ENCODE data around the gene FNBP1L. TPM values are rescaled to one million over a fixed set of nuclear protein-coding genes. Genes with fewer than 3 reads are reported as not detected.

FNBP1L gene
- total and polyA plus RNA-seq, 8 donors, result 10.1 to 32.4 (median 16.0) TPM

- WGBS, 2 donors, result 86 to 89% methylated on average over 2 of the region's 2 CpGs
- no peaks in the 10 kb centered on the region for H3K9me3 ChIP-seq
- intact Hi-C loops (cut with DNase I), result no loop called here
- H3K4me1 ChIP-seq, result peaks cover 4 to 10% (median 7%) of the 10 kb centered on the region in 3 donors
- DNase-seq (peak in 1 of 6 donors; percentile 17), FAIRE-seq (no peak), ATAC-seq (no peak)
- H3K27ac ChIP-seq, result no peak overlapping the region
- no peak for TF ChIP-seq CTCF (IDR thresholded peaks at IDR 0.05)
- no peaks in the 10 kb centered on the region for H3K36me3 ChIP-seq
- no peaks in the 10 kb centered on the region for H3K27me3 ChIP-seq
- H3K4me3 ChIP-seq, result no peak overlapping the region
Measured at GRCh38 chr1:93598396-93598795, 150.5 kb downstream of the FNBP1L start.

DNA sequence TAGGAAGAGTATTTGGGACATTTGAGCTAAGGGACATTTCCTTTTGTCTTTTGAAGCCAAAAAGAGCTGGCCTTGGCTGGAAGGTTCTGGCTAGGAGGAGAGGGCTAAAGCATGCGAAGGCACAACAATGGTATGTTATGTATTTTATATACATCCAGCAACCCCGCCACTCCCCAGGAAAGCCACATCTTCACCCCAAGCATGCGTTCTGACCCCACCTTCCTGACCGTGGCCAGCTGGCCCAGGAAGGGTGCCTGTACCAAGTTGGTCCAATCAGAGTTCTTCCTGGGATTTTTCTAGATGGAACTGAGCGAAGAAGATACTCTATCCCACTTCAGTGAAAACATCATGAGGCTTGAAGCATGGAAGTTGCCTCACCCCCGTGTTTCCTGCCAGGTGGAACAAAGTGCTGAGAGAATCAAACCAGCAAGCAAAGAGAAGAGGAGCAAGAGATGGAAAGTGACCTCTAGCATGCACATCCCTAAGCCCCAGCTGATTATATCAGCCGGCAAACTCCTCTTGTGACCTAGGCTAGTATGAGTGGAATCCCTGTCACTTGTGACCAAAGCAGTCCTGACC, 151.0 kb downstream of the FNBP1L start:
- DNase-seq (peak in 1 of 6 donors; percentile 29), FAIRE-seq (no peak), ATAC-seq (no peak)
- no peak overlapping the region for H3K27ac ChIP-seq
- no peak for TF ChIP-seq CTCF (IDR thresholded peaks at IDR 0.05)
- intact Hi-C loops (cut with DNase I), result no loop called here
- H3K4me3 ChIP-seq, result no peak overlapping the region
- no peaks in the 10 kb centered on the region for H3K9me3 ChIP-seq
- WGBS, 2 donors, result 86 to 95% methylated on average over 7 of the region's 7 CpGs
- peaks cover 0 to 5% (median 4%) of the 10 kb centered on the region in 3 donors for H3K4me1 ChIP-seq
- H3K27me3 ChIP-seq, result no peaks in the 10 kb centered on the region
- H3K36me3 ChIP-seq, result no peaks in the 10 kb centered on the region

GRCh38 chr1:93599479-93599878, 151.6 kb downstream of the FNBP1L start:
- 93 to 97% methylated on average over 6 of the region's 6 CpGs for WGBS, 2 donors
- TF ChIP-seq CTCF (IDR thresholded peaks at IDR 0.05), result no peak
- Histone ChIP-seq H3K9me3 (no peaks in the 10 kb centered on the region), H3K4me1 (peaks cover 0 to 4% (median 0%) of the 10 kb centered on the region in 3 donors), H3K4me3 (no peak overlapping the region), H3K27ac (no peak overlapping the region), H3K27me3 (no peaks in the 10 kb centered on the region), H3K36me3 (no peaks in the 10 kb centered on the region)
- no peak for ATAC-seq
- intact Hi-C loops (cut with DNase I), result no loop called here
- no peak for FAIRE-seq
- no peak for DNase-seq

DNA sequence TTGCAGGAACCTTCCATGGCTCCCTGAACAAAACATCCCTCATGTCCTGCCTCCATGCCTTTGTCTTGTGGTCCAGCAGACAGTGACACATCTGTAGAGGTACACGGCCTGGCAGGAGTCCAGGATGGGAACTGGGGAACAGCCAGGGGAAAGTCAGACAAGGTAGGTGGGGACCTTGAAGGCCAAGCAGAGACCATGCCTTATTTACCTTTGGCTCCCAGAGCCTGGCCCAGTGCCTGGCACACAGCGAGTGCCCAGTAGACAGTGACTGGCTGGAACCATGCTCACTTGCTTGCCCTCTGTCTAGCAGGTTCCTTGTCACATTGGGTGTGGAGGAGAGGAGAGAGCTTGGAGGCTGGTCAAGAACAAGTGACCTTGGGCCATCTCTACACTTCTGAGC, 152.7 kb downstream of the FNBP1L start:
- ATAC-seq (peak; percentile 46 to 87 (median 64)), DNase-seq (peak in 4 of 6 donors; percentile 40 to 69 (median 58)), FAIRE-seq (no peak)
- no peak overlapping the region for H3K4me3 ChIP-seq
- TF ChIP-seq CTCF (IDR thresholded peaks at IDR 0.05), result no peak
- H3K9me3 ChIP-seq, result no peaks in the 10 kb centered on the region
- H3K27me3 ChIP-seq, result no peaks in the 10 kb centered on the region
- no peak overlapping the region for H3K27ac ChIP-seq
- H3K4me1 ChIP-seq, result peaks cover 0 to 4% (median 0%) of the 10 kb centered on the region in 3 donors
- 42 to 52% methylated on average over 2 of the region's 2 CpGs for WGBS, 2 donors
- H3K36me3 ChIP-seq, result no peaks in the 10 kb centered on the region
- intact Hi-C loops (cut with DNase I), result no loop called here

GRCh38 chr1:93601686-93602085, 153.8 kb downstream of the FNBP1L start:
- Histone ChIP-seq H3K9me3 (no peaks in the 10 kb centered on the region), H3K36me3 (no peaks in the 10 kb centered on the region), H3K4me1 (peaks cover 0 to 4% (median 0%) of the 10 kb centered on the region in 3 donors), H3K4me3 (no peak overlapping the region), H3K27me3 (no peaks in the 10 kb centered on the region), H3K27ac (no peak overlapping the region)
- WGBS, 2 donors, result 26 to 38% methylated on average over 1 of the region's 1 CpG
- FAIRE-seq, result no peak
- no peak for DNase-seq
- no peak for TF ChIP-seq CTCF (IDR thresholded peaks at IDR 0.05)
- intact Hi-C loops (cut with DNase I), result no loop called here
- ATAC-seq, result peak in 1 of 4 donors; percentile 40

All from pancreas (tissue), 10 donors.